Measurements from ENCODE around the gene PRAME. TPM values are rescaled to one million over a fixed set of nuclear protein-coding genes. Genes with fewer than 3 reads are reported as not detected.

The PRAME gene
- total and polyA plus RNA-seq, 2 of the 13 experiments (the other 11 are each of a cell fraction or from before 2014, with no cell fraction given) = 0.11 to 0.83 TPM

- TF ChIP-seq NFAT5 (CRISPR knock-in tag; IDR thresholded peaks at IDR 0.05) (no peak), HOXA9 (CRISPR knock-in tag; IDR thresholded peaks at IDR 0.05; ENCODE audit: borderline replicate concordance) (no peak), MXI1 (IDR thresholded peaks at IDR 0.05; ENCODE audit: borderline replicate concordance, low read depth, low read length) (0 out of 3 replicates have a peak, but pooled peaks have one; percentile 26), ZNF878 (CRISPR knock-in tag; IDR thresholded peaks at IDR 0.05) (peak; percentile 5; the same call in 1 of the 2 replicates), ZNF777 (CRISPR knock-in tag; IDR thresholded peaks at IDR 0.05) (no peak), LRRFIP1 (CRISPR knock-in tag; conservative IDR thresholded peaks at IDR 0.05) (no peak), GTF3A (CRISPR knock-in tag; conservative IDR thresholded peaks at IDR 0.05) (no peak), JUN (CRISPR knock-in tag; IDR thresholded peaks at IDR 0.05) (no peak)
- TF ChIP-seq, protein P1, sequence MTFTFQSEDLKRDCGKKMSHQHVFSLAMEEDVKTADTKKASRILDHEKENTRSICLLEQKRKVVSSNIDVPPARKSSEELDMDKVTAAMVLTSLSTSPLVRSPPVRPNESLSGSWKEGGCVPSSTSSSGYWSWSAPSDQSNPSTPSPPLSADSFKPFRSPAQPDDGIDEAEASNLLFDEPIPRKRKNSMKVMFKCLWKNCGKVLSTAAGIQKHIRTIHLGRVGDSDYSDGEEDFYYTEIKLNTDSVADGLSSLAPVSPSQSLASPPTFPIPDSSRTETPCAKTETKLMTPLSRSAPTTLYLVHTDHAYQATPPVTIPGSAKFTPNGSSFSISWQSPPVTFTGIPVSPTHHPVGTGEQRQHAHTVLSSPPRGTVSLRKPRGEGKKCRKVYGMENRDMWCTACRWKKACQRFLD (CRISPR knock-in tag; IDR thresholded peaks at IDR 0.05; ENCODE audit: borderline replicate concordance) = 0 out of 2 replicates have a peak, but pooled peaks have one; percentile 49
- TF ChIP-seq, protein P2, sequence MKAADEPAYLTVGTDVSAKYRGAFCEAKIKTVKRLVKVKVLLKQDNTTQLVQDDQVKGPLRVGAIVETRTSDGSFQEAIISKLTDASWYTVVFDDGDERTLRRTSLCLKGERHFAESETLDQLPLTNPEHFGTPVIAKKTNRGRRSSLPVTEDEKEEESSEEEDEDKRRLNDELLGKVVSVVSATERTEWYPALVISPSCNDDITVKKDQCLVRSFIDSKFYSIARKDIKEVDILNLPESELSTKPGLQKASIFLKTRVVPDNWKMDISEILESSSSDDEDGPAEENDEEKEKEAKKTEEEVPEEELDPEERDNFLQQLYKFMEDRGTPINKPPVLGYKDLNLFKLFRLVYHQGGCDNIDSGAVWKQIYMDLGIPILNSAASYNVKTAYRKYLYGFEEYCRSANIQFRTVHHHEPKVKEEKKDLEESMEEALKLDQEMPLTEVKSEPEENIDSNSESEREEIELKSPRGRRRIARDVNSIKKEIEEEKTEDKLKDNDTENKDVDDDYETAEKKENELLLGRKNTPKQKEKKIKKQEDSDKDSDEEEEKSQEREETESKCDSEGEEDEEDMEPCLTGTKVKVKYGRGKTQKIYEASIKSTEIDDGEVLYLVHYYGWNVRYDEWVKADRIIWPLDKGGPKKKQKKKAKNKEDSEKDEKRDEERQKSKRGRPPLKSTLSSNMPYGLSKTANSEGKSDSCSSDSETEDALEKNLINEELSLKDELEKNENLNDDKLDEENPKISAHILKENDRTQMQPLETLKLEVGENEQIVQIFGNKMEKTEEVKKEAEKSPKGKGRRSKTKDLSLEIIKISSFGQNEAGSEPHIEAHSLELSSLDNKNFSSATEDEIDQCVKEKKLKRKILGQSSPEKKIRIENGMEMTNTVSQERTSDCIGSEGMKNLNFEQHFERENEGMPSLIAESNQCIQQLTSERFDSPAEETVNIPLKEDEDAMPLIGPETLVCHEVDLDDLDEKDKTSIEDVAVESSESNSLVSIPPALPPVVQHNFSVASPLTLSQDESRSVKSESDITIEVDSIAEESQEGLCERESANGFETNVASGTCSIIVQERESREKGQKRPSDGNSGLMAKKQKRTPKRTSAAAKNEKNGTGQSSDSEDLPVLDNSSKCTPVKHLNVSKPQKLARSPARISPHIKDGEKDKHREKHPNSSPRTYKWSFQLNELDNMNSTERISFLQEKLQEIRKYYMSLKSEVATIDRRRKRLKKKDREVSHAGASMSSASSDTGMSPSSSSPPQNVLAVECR (CRISPR knock-in tag; IDR thresholded peaks at IDR 0.05; ENCODE audit: borderline replicate concordance) = peak; percentile 29; the same call in 1 of the 2 replicates
- TF ChIP-seq, protein P3, sequence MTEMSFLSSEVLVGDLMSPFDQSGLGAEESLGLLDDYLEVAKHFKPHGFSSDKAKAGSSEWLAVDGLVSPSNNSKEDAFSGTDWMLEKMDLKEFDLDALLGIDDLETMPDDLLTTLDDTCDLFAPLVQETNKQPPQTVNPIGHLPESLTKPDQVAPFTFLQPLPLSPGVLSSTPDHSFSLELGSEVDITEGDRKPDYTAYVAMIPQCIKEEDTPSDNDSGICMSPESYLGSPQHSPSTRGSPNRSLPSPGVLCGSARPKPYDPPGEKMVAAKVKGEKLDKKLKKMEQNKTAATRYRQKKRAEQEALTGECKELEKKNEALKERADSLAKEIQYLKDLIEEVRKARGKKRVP (CRISPR knock-in tag; IDR thresholded peaks at IDR 0.05) = 0 out of 4 replicates have a peak, but pooled peaks of 1 of the 2 experiments have one; percentile 5
These were observed 38.9 kb downstream of the PRAME start, which contains the start of gene ZNF280A (continued) for GRCh38 chr22:22520020-22520656.

Data from HepG2 (cell line).